Nephron progenitor cell (in vitro differentiated cells): ENCODE measurements around the gene TPCN1.

Experiments used
- DNase-seq: peaks from one replicate; pipeline ENCODE4 v3.0.0; 2021
- H3K27ac Mint-ChIP-seq: 2 replicates; pipeline ENCODE4 v1.8.0; 2021; ENCODE audit warnings: mild to moderate bottlenecking, moderate library complexity, mixed read lengths
- H3K27me3 Mint-ChIP-seq: 2 replicates; pipeline ENCODE4 v1.8.0; 2021; ENCODE audit warnings: mild to moderate bottlenecking, low read depth, mixed read lengths; ENCODE audit not compliant: poor library complexity
- H3K36me3 Mint-ChIP-seq: 2 replicates; pipeline ENCODE4 v1.8.0; 2021; ENCODE audit warnings: low read depth, mixed read lengths
- H3K4me1 Mint-ChIP-seq: 2 replicates; pipeline ENCODE4 v1.8.0; 2021; ENCODE audit warnings: mixed read lengths
- H3K4me3 Mint-ChIP-seq: 2 replicates; pipeline ENCODE4 v1.8.0; 2021; ENCODE audit warnings: mild to moderate bottlenecking, moderate library complexity, mixed read lengths
- H3K9me3 Mint-ChIP-seq: 2 replicates; pipeline ENCODE4 v1.8.0; 2021; ENCODE audit warnings: mild to moderate bottlenecking, moderate library complexity, mixed read lengths
- TF ChIP-seq, protein P1 (sequence below): fragments of 200-600 bp; sonication (generic); IDR thresholded peaks from 2 replicates; pipeline ENCODE4 v1.5.0; 2021; ENCODE audit warnings: antibody characterized with exemption

Gene TPCN1

DNA sequence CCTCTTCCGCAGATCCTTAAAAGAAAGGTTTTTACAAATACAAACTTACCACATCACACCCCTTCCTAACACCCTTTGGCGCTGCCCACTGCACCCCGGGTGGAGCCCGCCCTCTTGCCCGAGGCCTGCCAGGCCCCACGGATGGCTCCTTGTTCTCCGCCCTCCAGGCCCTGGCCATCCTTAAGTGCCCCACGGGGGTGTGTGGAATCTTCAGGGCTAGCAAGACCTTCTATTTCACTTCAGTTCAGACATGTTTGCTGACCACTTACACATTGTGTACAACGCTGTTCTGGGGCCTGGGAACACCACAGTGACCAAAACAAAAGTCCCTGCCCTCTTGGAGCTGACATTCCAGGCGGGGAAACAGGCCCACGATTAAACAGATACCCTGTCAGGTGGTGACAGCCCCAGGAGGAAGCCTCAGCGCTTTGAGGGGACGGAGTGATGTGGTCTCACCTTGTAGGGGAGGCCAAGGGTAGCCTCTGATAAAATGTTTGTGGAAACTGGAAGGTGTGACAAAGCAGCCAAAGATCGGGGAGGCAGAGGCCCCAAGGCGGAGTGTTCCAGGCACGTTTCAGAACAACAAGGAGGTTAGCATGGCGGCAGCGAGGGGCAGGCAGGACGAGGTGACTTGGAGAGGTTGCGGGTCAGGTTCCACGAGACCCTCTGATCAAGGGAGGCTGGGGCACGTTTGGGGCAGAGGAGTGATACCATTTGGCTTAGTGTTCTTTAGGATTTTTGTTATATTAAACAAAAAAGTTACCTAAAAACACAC lies 27.0 kb downstream of the TPCN1 start:
- no peak for DNase-seq
- peaks cover 9% of the 10 kb centered on the region for H3K27me3 Mint-ChIP-seq

DNA sequence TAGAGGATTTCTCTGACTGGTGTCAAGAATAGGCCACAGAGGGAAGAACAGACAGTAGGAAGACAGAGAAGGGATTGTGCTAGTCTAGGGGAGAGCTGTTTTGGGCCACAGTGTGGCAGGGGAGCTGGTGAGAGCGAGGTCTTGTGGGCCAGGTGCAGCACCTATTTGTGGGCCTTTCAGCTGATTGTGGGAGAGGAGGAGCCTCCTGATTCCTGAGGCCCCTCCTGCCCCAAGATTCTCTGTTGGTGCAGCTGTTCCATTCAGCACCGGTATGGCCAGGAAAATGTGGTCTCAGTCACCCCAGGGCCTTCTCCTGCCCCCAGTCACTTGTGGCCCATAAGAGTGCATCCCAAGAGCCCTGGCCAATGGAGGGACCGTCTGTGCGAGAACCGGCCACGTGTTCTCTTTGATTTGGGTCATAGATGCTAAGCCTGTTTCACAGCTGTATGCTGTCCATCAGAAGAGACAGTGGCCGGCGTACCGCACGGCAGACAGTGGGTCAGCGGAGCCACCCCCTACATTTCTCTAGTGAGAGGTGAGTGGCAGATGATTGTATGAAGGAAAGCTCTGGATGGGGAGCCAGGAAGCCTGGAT lies 27.7 kb downstream of the TPCN1 start:
- Mint-ChIP-seq H3K36me3 (peaks cover 26% of the 10 kb centered on the region), H3K4me1 (peaks cover 61% of the 10 kb centered on the region), H3K27ac (no peak overlapping the region), H3K4me3 (no peak overlapping the region), H3K27me3 (peaks cover 5% of the 10 kb centered on the region), H3K9me3 (peaks cover 7% of the 10 kb centered on the region)
- DNase-seq: no peak
- TF ChIP-seq, protein P1, sequence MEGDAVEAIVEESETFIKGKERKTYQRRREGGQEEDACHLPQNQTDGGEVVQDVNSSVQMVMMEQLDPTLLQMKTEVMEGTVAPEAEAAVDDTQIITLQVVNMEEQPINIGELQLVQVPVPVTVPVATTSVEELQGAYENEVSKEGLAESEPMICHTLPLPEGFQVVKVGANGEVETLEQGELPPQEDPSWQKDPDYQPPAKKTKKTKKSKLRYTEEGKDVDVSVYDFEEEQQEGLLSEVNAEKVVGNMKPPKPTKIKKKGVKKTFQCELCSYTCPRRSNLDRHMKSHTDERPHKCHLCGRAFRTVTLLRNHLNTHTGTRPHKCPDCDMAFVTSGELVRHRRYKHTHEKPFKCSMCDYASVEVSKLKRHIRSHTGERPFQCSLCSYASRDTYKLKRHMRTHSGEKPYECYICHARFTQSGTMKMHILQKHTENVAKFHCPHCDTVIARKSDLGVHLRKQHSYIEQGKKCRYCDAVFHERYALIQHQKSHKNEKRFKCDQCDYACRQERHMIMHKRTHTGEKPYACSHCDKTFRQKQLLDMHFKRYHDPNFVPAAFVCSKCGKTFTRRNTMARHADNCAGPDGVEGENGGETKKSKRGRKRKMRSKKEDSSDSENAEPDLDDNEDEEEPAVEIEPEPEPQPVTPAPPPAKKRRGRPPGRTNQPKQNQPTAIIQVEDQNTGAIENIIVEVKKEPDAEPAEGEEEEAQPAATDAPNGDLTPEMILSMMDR: no peak

More for the DNA sequence above, 27.0 kb downstream of the TPCN1 start:
- Mint-ChIP-seq H3K9me3 (no peaks in the 10 kb centered on the region), H3K4me1 (peaks cover 64% of the 10 kb centered on the region), H3K27ac (peak overlapping the region; percentile 45), H3K36me3 (peaks cover 19% of the 10 kb centered on the region), H3K4me3 (no peak overlapping the region)
- TF ChIP-seq, protein P1: no peak

DNA sequence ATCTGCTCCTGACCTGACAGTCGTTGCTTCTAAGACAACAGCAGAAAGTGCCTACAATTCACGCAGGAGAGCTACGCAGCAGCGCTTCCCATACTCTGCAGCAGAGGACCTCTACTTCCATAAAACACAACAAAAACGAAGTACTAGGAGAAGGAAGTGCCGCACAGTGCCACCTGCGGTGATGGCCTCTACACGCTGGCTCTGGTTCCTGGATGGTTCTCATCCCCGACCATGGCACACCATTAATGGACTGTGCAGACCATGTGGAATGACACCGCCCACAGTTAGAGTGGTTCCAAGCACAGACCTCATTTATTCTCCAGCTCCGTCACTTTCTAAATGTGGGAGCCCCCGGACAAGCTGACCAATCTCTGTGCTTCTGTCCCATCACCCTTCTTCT lies 28.3 kb downstream of the TPCN1 start:
- TF ChIP-seq, protein P1: no peak
- H3K36me3 Mint-ChIP-seq: peaks cover 32% of the 10 kb centered on the region
- no peak overlapping the region for H3K27ac Mint-ChIP-seq
- H3K9me3 Mint-ChIP-seq: peaks cover 10% of the 10 kb centered on the region
- peaks cover 55% of the 10 kb centered on the region for H3K4me1 Mint-ChIP-seq
- no peak overlapping the region for H3K4me3 Mint-ChIP-seq
- H3K27me3 Mint-ChIP-seq: peaks cover 5% of the 10 kb centered on the region
- DNase-seq: no peak

DNA sequence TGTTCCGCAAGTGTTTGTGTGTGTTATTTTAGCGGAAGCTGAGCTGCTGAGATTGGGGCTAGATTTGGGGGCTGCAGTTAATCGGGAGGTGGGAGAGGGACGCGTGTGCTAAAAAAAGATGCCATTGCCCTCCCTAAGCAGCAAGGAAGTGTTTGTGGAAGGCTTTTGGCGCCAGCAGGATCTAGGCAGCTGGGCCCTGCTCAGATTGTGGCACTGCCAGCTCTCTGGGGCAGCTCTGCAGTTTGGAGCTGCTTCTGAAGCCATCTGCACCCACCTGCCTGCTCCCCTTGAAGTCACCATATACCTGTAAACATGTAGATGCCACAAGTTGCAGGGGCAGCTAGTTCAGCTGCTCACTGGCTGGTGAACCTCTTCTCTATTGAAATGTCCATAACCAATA lies 28.8 kb downstream of the TPCN1 start:
- Mint-ChIP-seq H3K9me3 (peaks cover 14% of the 10 kb centered on the region), H3K4me1 (peaks cover 50% of the 10 kb centered on the region), H3K27ac (no peak overlapping the region), H3K27me3 (peaks cover 5% of the 10 kb centered on the region), H3K36me3 (peaks cover 36% of the 10 kb centered on the region), H3K4me3 (no peak overlapping the region)
- DNase-seq: no peak
- TF ChIP-seq, protein P1: no peak

DNA sequence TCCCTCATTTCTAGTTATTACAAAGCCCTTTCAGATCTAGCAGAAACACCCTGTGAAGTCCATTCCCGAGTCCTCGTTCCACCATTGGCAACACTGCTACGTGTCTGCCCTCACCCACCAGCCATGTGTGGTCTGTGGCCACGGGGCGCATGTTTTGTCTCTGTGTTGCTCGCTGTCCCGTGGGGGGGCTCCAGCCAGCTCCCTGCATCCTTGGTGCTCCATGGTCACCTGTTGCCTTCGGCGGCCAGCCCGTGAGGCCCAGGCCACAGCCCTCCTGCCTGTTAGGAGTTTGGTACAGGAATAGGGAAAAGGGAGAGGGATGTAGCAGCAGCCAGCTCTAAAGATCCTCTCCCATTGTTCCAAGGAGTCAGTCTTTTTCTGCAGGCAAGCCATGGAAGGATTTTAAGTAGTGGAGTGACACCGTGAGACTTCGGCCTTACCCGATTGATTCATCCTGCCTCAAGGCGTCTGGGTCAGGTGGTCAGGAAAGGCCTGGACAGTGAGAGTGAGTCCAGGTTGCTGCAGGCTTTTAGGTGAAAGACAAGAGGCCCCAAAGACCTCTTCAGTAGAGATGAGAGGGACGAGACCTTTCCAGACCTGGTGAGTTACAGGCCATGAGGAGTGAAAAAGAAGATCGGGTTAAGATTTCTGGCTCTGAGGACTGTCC lies 30.3 kb downstream of the TPCN1 start:
- no peak for DNase-seq
- TF ChIP-seq, protein P1: no peak
- peaks cover 5% of the 10 kb centered on the region for H3K27me3 Mint-ChIP-seq
- no peak overlapping the region for H3K4me3 Mint-ChIP-seq
- peaks cover 38% of the 10 kb centered on the region for H3K4me1 Mint-ChIP-seq
- H3K27ac Mint-ChIP-seq: no peak overlapping the region
- H3K9me3 Mint-ChIP-seq: peaks cover 14% of the 10 kb centered on the region
- H3K36me3 Mint-ChIP-seq: peaks cover 36% of the 10 kb centered on the region
